Measurements from ENCODE around the gene RBM20. TPM values are rescaled to one million over a fixed set of nuclear protein-coding genes. Genes with fewer than 3 reads are reported as not detected.
A peak's percentile ranks its signal among the peaks of the same experiment; 100 is the strongest.

The RBM20 gene
- total RNA-seq, 4 donors from 2014 or later = 7.4 to 18.4 (median 10.2) TPM

- DNase-seq (peak; percentile 36 to 48), ATAC-seq (peak; percentile 69 to 76)
- intact Hi-C loops (cut with DNase I; ENCODE audit: low total_unique reads) (loop anchor here (1.0 to 10.0 kb wide), 4 partner anchors 20 to 268 kb away; no protein-coding TSS in a partner anchor), in situ Hi-C loops (cut with MboI; ENCODE audit: low sequenced_read_pairs in 4 of 4) (loop anchor here in 1 of 4 donors (10.0 kb wide), 1 partner anchor 68 kb away; no protein-coding TSS in a partner anchor)
- no peaks in the 10 kb centered on the region for H3K27me3 ChIP-seq
- peak overlapping the region; percentile 85 to 96 (median 96) for H3K27ac ChIP-seq
- no peaks in the 10 kb centered on the region for H3K36me3 ChIP-seq
- peak overlapping the region; percentile 71 to 100 (median 88) for H3K4me3 ChIP-seq
- peak; percentile 14 to 31 for TF ChIP-seq POLR2A (IDR thresholded peaks at IDR 0.05)
- TF ChIP-seq CTCF (IDR thresholded peaks at IDR 0.05 in 4 of 5, conservative IDR thresholded peaks at IDR 0.05 in 1 of 5) = peak in 2 of 5 experiments; percentile 6 to 15
- H3K4me1 ChIP-seq = peaks cover 9 to 20% of the 10 kb centered on the region in 2 donors
- H3K9me3 ChIP-seq = no peaks in the 10 kb centered on the region
These were observed 228.2 kb downstream of the RBM20 start for GRCh38 chr10:110872145-110872983.

- TF ChIP-seq POLR2A (IDR thresholded peaks at IDR 0.05) = no peak
- DNase-seq = no peak
- H3K4me3 ChIP-seq = peak overlapping the region; percentile 71 to 100 (median 88)
- intact Hi-C loops (cut with DNase I; ENCODE audit: low total_unique reads) = loop anchor here (1.0 to 10.0 kb wide), 4 partner anchors 20 to 268 kb away; no protein-coding TSS in a partner anchor
- H3K9me3 ChIP-seq = no peaks in the 10 kb centered on the region
- H3K27me3 ChIP-seq = no peaks in the 10 kb centered on the region
- H3K4me1 ChIP-seq = peaks cover 9 to 20% of the 10 kb centered on the region in 2 donors
- H3K27ac ChIP-seq = peak overlapping the region; percentile 85 to 96 (median 96)
- in situ Hi-C loops (cut with MboI; ENCODE audit: low sequenced_read_pairs in 4 of 4) = loop anchor here in 1 of 4 donors (10.0 kb wide), 1 partner anchor 68 kb away; no protein-coding TSS in a partner anchor
- no peaks in the 10 kb centered on the region for H3K36me3 ChIP-seq
- no peak for ATAC-seq
These were observed 229.1 kb downstream of the RBM20 start for GRCh38 chr10:110872984-110873923.

GRCh38 chr10:110873951-110874350 lies 229.8 kb downstream of the RBM20 start:
- Histone ChIP-seq H3K36me3 (no peaks in the 10 kb centered on the region), H3K9me3 (no peaks in the 10 kb centered on the region), H3K27ac (peak overlapping the region in 1 of 4 donors; percentile 96), H3K4me1 (peaks cover 9 to 20% of the 10 kb centered on the region in 2 donors), H3K4me3 (peak overlapping the region; percentile 71 to 100 (median 88)), H3K27me3 (no peaks in the 10 kb centered on the region)
- intact Hi-C loops (cut with DNase I; ENCODE audit: low total_unique reads) (loop anchor here (2.0 to 10.0 kb wide), 3 partner anchors 19 to 269 kb away; no protein-coding TSS in a partner anchor), in situ Hi-C loops (cut with MboI; ENCODE audit: low sequenced_read_pairs in 4 of 4) (loop anchor here in 1 of 4 donors (10.0 kb wide), 1 partner anchor 69 kb away; no protein-coding TSS in a partner anchor)
- TF ChIP-seq POLR2A (IDR thresholded peaks at IDR 0.05) (no peak), CTCF (IDR thresholded peaks at IDR 0.05 in 4 of 5, conservative IDR thresholded peaks at IDR 0.05 in 1 of 5) (no peak)
- ATAC-seq = no peak
- DNase-seq = no peak

GRCh38 chr10:110876000-110876399 lies 231.9 kb downstream of the RBM20 start:
- no peaks in the 10 kb centered on the region for H3K36me3 ChIP-seq
- DNase-seq (no peak), ATAC-seq (no peak)
- in situ Hi-C loops (cut with MboI; ENCODE audit: low sequenced_read_pairs in 4 of 4) (loop anchor here in 3 of 4 donors (10.0 to 25.0 kb wide), 3 partner anchors 71 to 564 kb away; partner anchors contain the start of gene SMNDC1 (in 1 of the 3)), intact Hi-C loops (cut with DNase I; ENCODE audit: low total_unique reads) (loop anchor here (10.0 kb wide), 1 partner anchor 271 kb away; no protein-coding TSS in a partner anchor)
- H3K9me3 ChIP-seq = no peaks in the 10 kb centered on the region
- peaks cover 9 to 23% of the 10 kb centered on the region in 2 donors for H3K4me1 ChIP-seq
- H3K27ac ChIP-seq = no peak overlapping the region
- TF ChIP-seq CTCF (IDR thresholded peaks at IDR 0.05 in 4 of 5, conservative IDR thresholded peaks at IDR 0.05 in 1 of 5) (no peak), POLR2A (IDR thresholded peaks at IDR 0.05) (no peak)
- H3K4me3 ChIP-seq = no peak overlapping the region
- no peaks in the 10 kb centered on the region for H3K27me3 ChIP-seq
